Activated CD4-positive, alpha-beta T cell treated with anti-CD3 and anti-CD28 coated beads, Interleukin-2, amount 10 ng/mL, durations not matched to agents 24 days and 14 days (primary cell): ENCODE results near the gene ICA1L. TPM values are rescaled to one million over a fixed set of nuclear protein-coding genes. Genes with fewer than 3 reads are reported as not detected.
A peak's percentile ranks its signal among the peaks of the same experiment; 100 is the strongest.

Experiments used
- DNase-seq: peaks from one replicate; pipeline ENCODE4 v3.0.0; 2022
- H3K27ac Mint-ChIP-seq: one replicate; pipeline ENCODE4 v1.8.0; 2022; ENCODE audit warnings: mild to moderate bottlenecking, mixed read lengths
- H3K27me3 Mint-ChIP-seq: one replicate; pipeline ENCODE4 v1.8.0; 2022; ENCODE audit warnings: mixed read lengths
- H3K36me3 Mint-ChIP-seq: one replicate; pipeline ENCODE4 v1.8.0; 2022; ENCODE audit warnings: low read depth, mild to moderate bottlenecking, mixed read lengths
- H3K4me1 Mint-ChIP-seq: one replicate; pipeline ENCODE4 v1.8.0; 2021; ENCODE audit warnings: mixed read lengths
- H3K4me3 Mint-ChIP-seq: one replicate; pipeline ENCODE4 v1.8.0; 2022; ENCODE audit warnings: mild to moderate bottlenecking, moderate library complexity, mixed read lengths
- H3K9me3 Mint-ChIP-seq: one replicate; pipeline ENCODE4 v1.8.0; 2021; ENCODE audit warnings: mixed read lengths
- intact Hi-C: fragments of 100-400 bp; cut with micrococcal nuclease; formaldehyde crosslinking; loops from one replicate; pipeline ENCODE4 v1.15.1; 2023
- total RNA-seq: library from RNA; stranded (reverse); gene quantifications from 2 replicates; pipeline ENCODE4 v1.2.3, GENCODE V29; 2022

Gene ICA1L
- total RNA-seq, 1 donor from 2014 or later = 7.8 TPM

- DNase-seq = no peak
- Mint-ChIP-seq H3K4me1 (peaks cover 5% of the 10 kb centered on the region), H3K4me3 (no peak overlapping the region), H3K9me3 (no peaks in the 10 kb centered on the region), H3K27ac (no peak overlapping the region), H3K27me3 (no peaks in the 10 kb centered on the region), H3K36me3 (peaks cover 29% of the 10 kb centered on the region)
- intact Hi-C loops = no loop called here
These were observed 88.5 kb downstream of the ICA1L start for GRCh38 chr2:202782940-202783558.

- Mint-ChIP-seq H3K27ac (no peak overlapping the region), H3K9me3 (no peaks in the 10 kb centered on the region), H3K36me3 (peaks cover 21% of the 10 kb centered on the region)
These were observed 91.0 kb downstream of the ICA1L start for GRCh38 chr2:202780514-202781021.

GRCh38 chr2:202778217-202778616 lies 93.3 kb downstream of the ICA1L start:
- Mint-ChIP-seq H3K4me1 (peaks cover 5% of the 10 kb centered on the region), H3K4me3 (no peak overlapping the region), H3K36me3 (peaks cover 27% of the 10 kb centered on the region), H3K9me3 (no peaks in the 10 kb centered on the region), H3K27ac (no peak overlapping the region), H3K27me3 (no peaks in the 10 kb centered on the region)
- intact Hi-C loops = no loop called here
- DNase-seq = no peak

More at GRCh38 chr2:202780514-202781021, 91.0 kb downstream of the ICA1L start:
- intact Hi-C loops = loop anchor here (1.0 kb wide), 1 partner anchor 80 kb away; no protein-coding TSS in a partner anchor
- H3K4me3 Mint-ChIP-seq = no peak overlapping the region
- H3K4me1 Mint-ChIP-seq = peaks cover 5% of the 10 kb centered on the region
- DNase-seq = no peak
- no peaks in the 10 kb centered on the region for H3K27me3 Mint-ChIP-seq

- no peak overlapping the region for H3K4me3 Mint-ChIP-seq
- H3K4me1 Mint-ChIP-seq = no peaks in the 10 kb centered on the region
- DNase-seq = no peak
- peaks cover 20% of the 10 kb centered on the region for H3K36me3 Mint-ChIP-seq
- intact Hi-C loops = no loop called here
- no peak overlapping the region for H3K27ac Mint-ChIP-seq
- H3K9me3 Mint-ChIP-seq = no peaks in the 10 kb centered on the region
- no peaks in the 10 kb centered on the region for H3K27me3 Mint-ChIP-seq
These were observed 97.5 kb downstream of the ICA1L start for GRCh38 chr2:202774104-202774503.

GRCh38 chr2:202773301-202773973 lies 98.1 kb downstream of the ICA1L start:
- Mint-ChIP-seq H3K4me1 (no peaks in the 10 kb centered on the region), H3K4me3 (no peak overlapping the region), H3K36me3 (peaks cover 18% of the 10 kb centered on the region), H3K27ac (no peak overlapping the region), H3K9me3 (no peaks in the 10 kb centered on the region), H3K27me3 (no peaks in the 10 kb centered on the region)
- intact Hi-C loops = no loop called here
- no peak for DNase-seq

GRCh38 chr2:202771741-202772460 lies 99.7 kb downstream of the ICA1L start:
- no peak overlapping the region for H3K27ac Mint-ChIP-seq
- no peak for DNase-seq
- peaks cover 13% of the 10 kb centered on the region for H3K36me3 Mint-ChIP-seq
- intact Hi-C loops = no loop called here
- no peaks in the 10 kb centered on the region for H3K27me3 Mint-ChIP-seq
- H3K4me1 Mint-ChIP-seq = no peaks in the 10 kb centered on the region
- no peak overlapping the region for H3K4me3 Mint-ChIP-seq
- no peaks in the 10 kb centered on the region for H3K9me3 Mint-ChIP-seq

GRCh38 chr2:202771336-202771735 lies 100.2 kb downstream of the ICA1L start:
- H3K27ac Mint-ChIP-seq = no peak overlapping the region
- DNase-seq = no peak
- no peaks in the 10 kb centered on the region for H3K4me1 Mint-ChIP-seq
- no peaks in the 10 kb centered on the region for H3K9me3 Mint-ChIP-seq
- intact Hi-C loops = no loop called here
- no peaks in the 10 kb centered on the region for H3K27me3 Mint-ChIP-seq
- peaks cover 13% of the 10 kb centered on the region for H3K36me3 Mint-ChIP-seq
- no peak overlapping the region for H3K4me3 Mint-ChIP-seq

- Mint-ChIP-seq H3K9me3 (no peaks in the 10 kb centered on the region), H3K36me3 (peaks cover 15% of the 10 kb centered on the region), H3K4me1 (no peaks in the 10 kb centered on the region), H3K27me3 (no peaks in the 10 kb centered on the region), H3K4me3 (no peak overlapping the region), H3K27ac (no peak overlapping the region)
- intact Hi-C loops = loop anchor here (10.0 kb wide), 1 partner anchor 184 kb away; no protein-coding TSS in a partner anchor
- DNase-seq = no peak
These were observed 102.4 kb downstream of the ICA1L start for GRCh38 chr2:202769201-202769600.

GRCh38 chr2:202768273-202768672 lies 103.3 kb downstream of the ICA1L start:
- Mint-ChIP-seq H3K4me3 (no peak overlapping the region), H3K9me3 (peaks cover 7% of the 10 kb centered on the region), H3K4me1 (peaks cover 6% of the 10 kb centered on the region), H3K36me3 (peaks cover 21% of the 10 kb centered on the region), H3K27me3 (no peaks in the 10 kb centered on the region), H3K27ac (no peak overlapping the region)
- no peak for DNase-seq
- intact Hi-C loops = loop anchor here (10.0 kb wide), 1 partner anchor 183 kb away; no protein-coding TSS in a partner anchor

- intact Hi-C loops = loop anchor here (10.0 kb wide), 1 partner anchor 181 kb away; no protein-coding TSS in a partner anchor
- H3K27me3 Mint-ChIP-seq = no peaks in the 10 kb centered on the region
- H3K36me3 Mint-ChIP-seq = peaks cover 27% of the 10 kb centered on the region
- peaks cover 8% of the 10 kb centered on the region for H3K9me3 Mint-ChIP-seq
- DNase-seq = no peak
- H3K27ac Mint-ChIP-seq = no peak overlapping the region
- H3K4me3 Mint-ChIP-seq = no peak overlapping the region
- H3K4me1 Mint-ChIP-seq = peaks cover 25% of the 10 kb centered on the region
These were observed 106.1 kb downstream of the ICA1L start for GRCh38 chr2:202765436-202765835.

- Mint-ChIP-seq H3K4me3 (no peak overlapping the region), H3K4me1 (peaks cover 27% of the 10 kb centered on the region), H3K9me3 (peaks cover 8% of the 10 kb centered on the region), H3K36me3 (peaks cover 30% of the 10 kb centered on the region), H3K27ac (no peak overlapping the region), H3K27me3 (no peaks in the 10 kb centered on the region)
- intact Hi-C loops = loop anchor here (5.0 to 10.0 kb wide), 2 partner anchors 123 to 180 kb away; no protein-coding TSS in a partner anchor
- no peak for DNase-seq
These were observed 106.6 kb downstream of the ICA1L start for GRCh38 chr2:202764991-202765390.

GRCh38 chr2:202763916-202764315 lies 107.7 kb downstream of the ICA1L start:
- Mint-ChIP-seq H3K9me3 (peaks cover 8% of the 10 kb centered on the region), H3K27ac (peak overlapping the region; percentile 20), H3K4me1 (peaks cover 27% of the 10 kb centered on the region), H3K36me3 (peaks cover 30% of the 10 kb centered on the region), H3K4me3 (peak overlapping the region; percentile 20), H3K27me3 (no peaks in the 10 kb centered on the region)
- intact Hi-C loops = loop anchor here (5.0 to 10.0 kb wide), 2 partner anchors 122 to 179 kb away; no protein-coding TSS in a partner anchor
- no peak for DNase-seq

GRCh38 chr2:202762556-202762955 lies 109.0 kb downstream of the ICA1L start:
- Mint-ChIP-seq H3K27ac (peak overlapping the region; percentile 88), H3K27me3 (no peaks in the 10 kb centered on the region), H3K36me3 (peaks cover 32% of the 10 kb centered on the region), H3K4me1 (peaks cover 27% of the 10 kb centered on the region), H3K9me3 (peaks cover 8% of the 10 kb centered on the region), H3K4me3 (peak overlapping the region; percentile 80)
- DNase-seq = peak; percentile 77
- intact Hi-C loops = loop anchor here (5.0 to 10.0 kb wide), 2 partner anchors 120 to 178 kb away; no protein-coding TSS in a partner anchor
